Prostate gland (tissue), 2 donors: ENCODE data around the gene SLC39A11.

ENCODE experiments used
- CTCF ChIP-seq, 4 experiments: fragments of 200-600 bp in 2 of 4; fragments of 450-650 bp in 2 of 4; sonication (generic) in 2 of 4; IDR thresholded peaks; 1 replicate in 3 of 4; 2 replicates in 1 of 4; pipeline ENCODE4 v1.5.1; 2016 to 2019; ENCODE audit warnings: antibody characterized with exemption in 4 of 4, mild to moderate bottlenecking in 2 of 4, moderate library complexity in 2 of 4
- POLR2A ChIP-seq: fragments of 450-650 bp; IDR thresholded peaks from one replicate; pipeline ENCODE4 v1.6.1; 2016; ENCODE audit warnings: antibody characterized with exemption, mild to moderate bottlenecking
- POLR2AphosphoS5 ChIP-seq: sonication (generic); formaldehyde crosslinking; IDR thresholded peaks from one replicate; pipeline ENCODE4 v1.6.1; 2017; ENCODE audit warnings: antibody characterized with exemption

- TF ChIP-seq POLR2A, result no peak
- TF ChIP-seq CTCF (IDR thresholded peaks at IDR 0.05), result no peak
- no peak for TF ChIP-seq POLR2AphosphoS5
Measured at GRCh38 chr17:72613396-72613795, 479.1 kb downstream of the SLC39A11 start.
